NCI-H460 (cell line): ENCODE measurements around the gene C1orf198. TPM values are rescaled to one million over a fixed set of nuclear protein-coding genes. Genes with fewer than 3 reads are reported as not detected.
A peak's percentile ranks its signal among the peaks of the same experiment; 100 is the strongest.

Experiments
- DNase-seq: peaks from one replicate; pipeline ENCODE4 v3.0.0-alpha.2; 2016; ENCODE audit warnings: low read depth; ENCODE audit errors: extremely low read depth
- total RNA-seq: library from RNA; depleted of rRNA; stranded (reverse); fragments of >200 nt; shearing (Covaris generic); gene quantifications from 2 replicates; pipeline ENCODE4 v1.2.3, GENCODE V29; 2014

C1orf198 gene
- total RNA-seq, 1 experiment from 2014 or later = 30.8 TPM

DNA sequence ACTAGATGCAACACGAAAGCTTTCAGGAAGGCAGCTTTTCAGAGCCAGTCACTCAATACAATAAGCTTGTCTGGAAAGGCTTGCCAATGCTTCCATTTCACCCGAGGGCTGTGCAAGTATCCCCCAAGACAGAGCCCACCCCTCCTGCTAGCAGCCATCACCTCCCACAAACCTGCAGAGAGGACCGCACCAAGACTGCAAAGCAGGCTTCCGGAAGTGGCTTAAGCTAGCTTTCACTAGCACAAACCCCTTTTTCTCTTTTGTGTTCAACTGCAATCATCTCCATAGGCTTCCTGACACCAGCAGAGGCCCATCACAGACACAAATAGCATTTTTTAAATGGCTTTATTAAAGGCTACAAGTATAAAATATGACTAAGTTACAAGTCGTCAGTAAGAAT lies 31.5 kb downstream of the C1orf198 start:
- no peak for DNase-seq

DNA sequence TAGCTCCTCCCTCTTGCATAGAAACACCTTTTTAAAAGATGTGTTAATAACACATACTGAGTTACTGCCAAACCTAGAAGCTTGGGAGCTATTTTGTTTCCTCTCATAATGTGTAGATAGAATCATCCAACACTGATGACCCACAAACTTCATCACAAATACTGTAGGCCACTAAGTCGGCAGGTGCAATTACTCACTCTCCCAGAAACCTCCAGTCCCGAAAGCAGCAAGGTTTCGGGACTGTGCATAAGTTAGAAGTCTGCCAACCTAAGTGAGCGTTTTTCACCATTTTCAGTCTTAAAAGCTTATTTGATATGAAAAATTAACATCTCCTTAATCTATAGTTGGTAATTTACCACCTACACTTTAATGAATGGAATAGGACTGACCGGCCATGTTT lies 32.0 kb downstream of the C1orf198 start:
- DNase-seq = no peak

DNA sequence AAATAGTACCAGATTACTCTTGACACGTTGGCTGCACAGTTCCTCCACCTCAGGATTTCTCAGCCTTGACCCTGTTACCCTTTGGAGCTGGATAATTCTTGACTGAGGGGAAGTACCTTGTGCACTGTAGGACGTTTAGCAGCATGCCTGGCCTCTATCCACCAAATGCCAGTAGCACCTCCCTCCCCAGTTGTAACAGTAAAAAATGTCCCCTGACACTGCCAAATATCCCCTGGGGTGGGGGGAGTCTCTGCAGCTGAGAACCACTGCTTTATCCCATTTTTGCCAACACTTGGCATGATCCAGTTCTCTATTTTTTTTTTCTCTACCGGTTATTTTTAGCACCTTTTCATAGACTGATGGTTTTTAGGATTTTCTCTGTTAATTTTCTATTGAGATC lies 34.0 kb downstream of the C1orf198 start:
- DNase-seq = no peak

DNA sequence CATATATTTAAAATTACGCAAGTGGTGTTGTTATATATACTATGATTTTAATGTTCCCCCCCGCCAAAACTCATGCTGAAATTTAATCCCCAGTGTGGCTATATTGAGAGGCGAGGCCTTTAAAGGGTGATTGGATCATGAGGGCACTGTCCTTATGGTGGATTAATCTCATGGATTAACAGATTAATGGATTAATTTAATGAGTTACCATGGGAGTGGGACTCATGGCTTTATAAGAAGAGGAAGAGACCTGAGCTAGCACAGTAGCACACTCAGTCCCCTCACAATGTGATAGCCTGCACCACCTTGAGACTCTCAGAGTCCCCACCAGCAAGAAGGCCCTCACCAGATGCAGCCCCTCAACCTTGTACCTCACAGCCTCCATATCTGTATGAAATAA lies 34.8 kb downstream of the C1orf198 start:
- DNase-seq = no peak

DNA sequence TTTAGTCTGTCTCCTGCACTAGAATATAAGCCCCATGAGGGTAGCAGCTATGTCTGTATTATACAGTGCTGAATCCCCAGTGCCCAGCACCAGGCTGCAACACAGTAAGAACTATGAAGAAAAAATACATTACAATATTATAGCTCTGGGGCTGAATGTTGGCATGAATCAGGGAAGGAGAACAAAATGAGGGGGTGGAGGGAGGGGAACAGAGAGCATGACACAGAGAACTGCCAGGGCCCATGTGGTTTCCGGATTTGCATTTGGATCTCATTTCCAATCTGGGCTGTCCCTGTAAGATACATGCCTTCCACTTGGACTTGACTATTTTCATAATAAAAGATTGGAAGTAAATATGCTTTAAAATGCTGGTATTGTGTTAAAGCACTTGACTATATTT lies 35.8 kb downstream of the C1orf198 start:
- DNase-seq = no peak

DNA sequence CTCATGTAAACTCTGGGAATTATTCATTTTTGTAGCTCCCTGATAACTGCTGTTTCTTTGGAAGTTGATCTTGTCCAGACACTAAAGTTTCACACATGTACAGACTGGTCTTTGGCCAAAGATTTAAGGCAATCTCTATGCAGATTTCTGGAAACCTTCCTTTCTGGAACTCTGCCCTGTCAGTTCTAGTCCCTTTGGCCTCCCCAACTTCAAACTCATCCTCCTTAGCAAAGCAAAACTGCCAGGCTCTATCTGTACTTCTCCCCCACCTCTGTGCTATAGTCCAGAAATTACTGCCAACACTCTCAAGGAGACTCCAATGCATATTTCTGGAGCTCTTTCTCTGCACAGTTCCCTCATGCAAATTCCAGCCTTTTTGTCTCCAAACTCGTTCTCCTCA lies 36.5 kb downstream of the C1orf198 start:
- DNase-seq = no peak

DNA sequence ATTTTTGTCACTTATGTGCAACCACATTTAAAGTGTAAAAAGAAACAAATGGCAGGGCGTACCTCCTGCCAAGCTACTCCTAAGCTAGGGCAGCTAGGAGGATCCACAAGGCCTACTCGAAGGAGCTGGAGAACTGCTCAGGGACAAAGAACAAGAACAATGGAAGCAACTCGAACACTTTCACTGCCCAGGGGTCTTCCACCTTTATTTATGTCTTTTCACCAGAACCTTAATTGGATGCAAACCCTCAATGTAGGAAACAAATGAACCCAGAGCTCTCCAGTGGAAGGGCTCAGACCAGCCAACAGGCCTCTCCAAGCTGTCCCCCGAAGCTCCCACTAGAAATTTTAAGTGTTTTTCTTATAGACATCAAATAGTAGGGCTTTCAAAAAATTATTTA lies 39.9 kb downstream of the C1orf198 start:
- DNase-seq = no peak

DNA sequence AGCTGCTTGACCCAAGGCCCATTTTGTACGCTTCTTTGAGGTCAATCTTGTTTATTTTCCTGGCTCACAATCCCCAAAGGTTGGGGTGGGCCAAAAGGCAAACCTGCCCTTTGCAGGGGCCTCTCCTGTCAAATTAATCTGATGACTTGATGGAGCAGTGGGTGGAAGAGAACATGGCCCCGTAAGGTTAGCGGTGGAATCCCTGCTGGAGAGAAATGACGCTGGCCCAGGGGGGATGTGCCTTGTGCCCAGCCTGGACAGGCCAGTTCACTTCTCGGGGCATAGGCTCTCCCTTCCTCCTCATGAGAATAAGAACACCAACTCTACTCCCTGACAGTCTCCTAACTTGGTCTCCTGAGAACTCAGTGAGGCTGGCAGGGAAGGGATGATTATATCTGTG lies 40.5 kb downstream of the C1orf198 start:
- no peak for DNase-seq

DNA sequence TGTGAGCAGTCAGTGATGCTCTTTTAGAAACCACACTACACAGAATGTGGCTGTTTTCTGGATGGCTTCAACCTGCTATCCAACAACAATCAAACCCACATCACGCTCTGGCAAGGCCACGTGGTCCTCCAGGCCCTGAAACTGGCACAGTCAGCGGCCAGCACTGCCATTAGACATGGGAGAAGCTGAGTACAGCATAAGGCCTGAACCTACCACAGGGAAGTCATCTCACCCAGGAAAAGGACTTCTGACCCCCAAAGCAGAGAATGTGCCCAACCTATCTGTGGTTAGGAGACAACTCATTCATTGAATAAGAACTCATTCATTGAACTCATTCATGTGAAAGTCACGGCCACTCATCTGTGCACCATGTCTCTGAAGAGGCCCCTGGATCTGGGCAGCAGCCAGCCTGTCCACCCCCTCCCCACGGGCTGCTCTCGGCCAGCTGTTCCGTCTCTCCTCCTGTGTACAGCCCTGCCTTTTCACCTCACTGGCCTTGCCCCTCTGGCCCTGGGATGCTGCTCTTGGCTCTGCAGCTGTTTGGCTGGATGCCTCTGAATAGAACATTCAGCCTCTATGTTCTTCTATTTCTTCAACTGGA lies 41.1 kb downstream of the C1orf198 start:
- DNase-seq = no peak

DNA sequence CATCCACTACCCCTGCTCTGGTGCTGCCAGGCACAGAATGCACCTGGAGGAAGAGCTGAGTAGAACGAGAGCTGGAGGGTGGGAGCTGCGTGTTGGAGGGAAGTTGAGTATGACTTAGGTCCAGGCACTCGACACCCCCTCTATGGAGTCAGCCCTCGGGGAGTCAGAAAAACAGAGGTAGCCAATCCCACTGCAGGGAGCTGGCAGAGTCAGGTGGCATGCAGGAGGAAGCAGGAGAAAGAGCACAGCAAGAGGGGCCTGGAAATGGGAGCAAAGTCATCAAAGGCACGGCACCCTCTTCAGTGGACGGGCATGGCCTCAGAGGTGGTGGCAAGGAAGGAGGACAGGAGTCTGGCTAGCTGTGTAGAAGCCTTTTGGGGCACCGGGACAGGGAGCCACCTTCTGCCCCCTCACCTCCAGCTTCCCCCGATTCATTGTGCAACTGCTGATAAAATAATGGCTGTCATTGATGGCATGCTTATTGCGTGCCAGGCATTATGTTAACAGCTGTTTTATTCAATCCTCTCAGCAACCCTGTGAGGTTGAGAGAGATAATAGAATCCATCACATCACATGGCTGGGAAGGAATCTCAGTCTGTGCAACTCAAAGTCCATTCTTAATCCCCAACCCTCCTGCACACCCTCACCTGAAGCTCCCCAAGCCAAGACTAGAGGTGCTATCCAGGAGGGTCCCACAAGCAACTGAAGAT lies 42.0 kb downstream of the C1orf198 start:
- no peak for DNase-seq

DNA sequence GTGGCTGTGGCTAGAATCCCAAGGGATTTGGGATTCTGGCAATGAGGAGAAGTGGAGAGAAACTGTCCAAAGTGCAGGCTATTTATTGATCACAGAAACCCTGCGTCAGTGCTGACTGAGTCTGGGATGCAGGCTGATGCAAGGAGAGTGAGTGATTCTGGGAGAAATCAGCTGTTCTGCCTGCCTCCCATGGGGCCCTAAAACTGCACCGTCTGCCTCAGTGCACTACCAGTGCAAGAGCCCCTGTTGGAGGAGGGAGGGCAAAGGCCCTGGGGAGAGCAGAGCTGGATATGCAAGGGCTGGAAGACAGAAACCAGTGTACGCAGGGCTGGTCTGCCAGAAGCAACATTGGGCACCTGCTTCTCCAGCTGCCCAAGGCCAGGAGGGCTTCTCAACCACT lies 42.6 kb downstream of the C1orf198 start:
- DNase-seq = no peak

DNA sequence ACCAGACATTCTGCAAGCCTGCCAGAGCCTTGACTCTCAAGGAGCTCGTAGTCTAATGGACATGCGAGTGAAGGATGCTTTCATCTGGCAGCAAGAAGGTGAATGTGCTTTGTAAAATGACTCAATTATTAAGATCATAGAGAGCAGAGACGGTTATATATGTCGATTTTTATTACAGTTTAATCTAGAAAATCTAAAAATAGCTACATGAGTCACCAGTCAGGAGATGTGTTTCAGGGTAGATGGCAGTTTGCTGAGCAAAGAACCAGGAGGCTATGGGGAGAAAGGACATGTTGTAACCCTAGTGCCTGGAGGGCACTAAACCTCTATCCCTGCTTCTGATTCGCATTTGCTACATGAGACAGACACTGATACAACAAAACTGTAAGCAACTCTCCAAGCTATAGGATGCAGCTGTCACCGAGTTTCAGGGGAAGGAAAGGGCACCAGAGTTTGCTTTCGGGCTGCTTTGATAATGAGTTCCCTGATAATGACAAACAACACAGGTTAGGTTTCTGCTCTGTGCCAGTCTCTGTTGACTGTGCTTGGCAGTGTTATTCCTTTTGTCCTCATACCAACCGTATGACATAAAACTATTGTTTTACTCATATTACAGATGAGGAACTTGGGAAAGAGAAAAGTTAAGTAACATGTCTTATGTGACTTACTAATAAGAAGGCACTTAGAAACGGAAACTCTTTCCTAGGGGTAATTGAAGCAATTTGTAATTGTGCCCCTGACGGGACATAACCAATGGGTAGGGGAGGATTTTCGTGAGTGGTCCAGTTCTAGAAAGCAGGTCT lies 43.2 kb downstream of the C1orf198 start:
- peak; percentile 13 for DNase-seq

DNA sequence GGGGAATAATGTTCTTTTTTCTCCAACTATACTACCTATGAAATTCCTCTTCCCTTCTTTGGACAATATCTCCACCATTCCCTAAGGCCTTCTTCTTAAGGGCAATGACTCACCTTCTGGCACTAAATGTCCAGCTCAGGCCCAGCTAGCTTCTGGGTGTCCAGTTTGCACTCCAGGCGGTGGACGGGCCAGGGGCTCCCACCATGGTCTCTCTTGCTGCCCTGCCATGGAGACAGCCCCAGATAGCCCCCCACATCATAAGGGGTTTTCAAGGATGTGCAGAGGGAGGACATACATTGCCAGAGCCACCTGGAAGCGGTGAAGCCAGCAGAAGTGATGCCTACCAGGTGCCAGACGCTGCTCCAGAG lies 43.8 kb downstream of the C1orf198 start:
- no peak for DNase-seq

DNA sequence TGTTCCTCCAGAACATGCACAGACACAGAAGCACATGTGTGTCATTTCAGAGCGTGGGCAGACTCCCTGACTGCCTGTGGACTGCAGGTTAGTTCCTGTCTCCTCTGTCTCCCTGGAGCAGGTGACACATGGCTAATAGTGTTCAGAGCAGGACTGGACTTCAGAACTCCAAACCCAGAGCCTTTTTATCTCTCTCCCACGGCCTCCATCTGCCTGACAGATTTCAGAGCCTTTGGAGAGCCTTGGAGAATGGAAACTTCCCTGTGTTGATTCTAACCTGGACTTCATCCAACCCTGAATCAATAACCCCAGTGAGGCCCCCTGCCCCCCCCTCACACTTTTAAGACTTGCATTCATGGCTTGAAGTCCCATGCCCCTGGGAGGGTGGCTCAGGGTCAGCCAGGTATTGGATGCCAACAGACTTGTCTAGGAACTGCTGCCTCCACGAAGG lies 44.4 kb downstream of the C1orf198 start:
- DNase-seq = no peak

DNA sequence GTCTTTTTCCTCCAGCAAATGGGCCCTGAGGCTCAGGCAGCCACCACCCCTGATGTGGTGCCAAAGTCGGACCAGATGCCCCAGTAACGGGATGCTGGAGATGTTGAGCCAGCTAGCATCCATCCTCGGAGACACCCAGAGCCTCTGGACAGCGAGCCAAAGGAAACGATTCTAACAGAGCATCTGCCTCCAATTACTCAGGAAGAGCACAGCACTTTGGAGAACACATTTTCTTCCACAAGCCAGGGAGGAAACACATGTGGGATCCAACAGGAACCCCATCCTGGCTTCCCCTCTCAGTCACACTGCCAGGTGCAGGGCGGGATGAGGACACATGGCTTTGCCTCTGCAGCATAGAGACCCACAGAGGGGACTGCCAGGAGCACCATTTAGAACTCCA lies 44.9 kb downstream of the C1orf198 start:
- no peak for DNase-seq

DNA sequence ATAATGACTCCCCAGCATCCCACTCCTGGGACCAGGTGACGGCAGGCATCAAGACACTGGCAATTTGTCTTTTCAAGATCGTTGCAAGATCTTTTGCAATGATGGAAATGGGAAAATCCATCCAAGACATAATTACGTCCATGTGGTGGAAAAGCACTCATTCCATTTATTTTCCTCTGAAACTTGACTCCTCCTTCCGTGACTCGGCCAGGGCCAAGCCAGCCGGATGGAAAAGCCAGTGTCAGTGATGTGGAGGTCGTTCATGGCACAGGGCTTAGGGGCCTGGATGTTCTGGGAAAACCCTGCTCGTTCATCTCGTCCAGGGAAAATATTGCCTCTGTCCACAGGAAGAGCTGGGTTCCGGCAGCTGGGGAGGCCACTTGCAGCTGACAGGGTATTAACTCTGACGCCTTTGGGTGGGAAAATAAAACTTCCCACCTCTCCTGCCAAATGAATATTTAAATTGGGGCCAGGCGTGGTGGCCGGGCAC lies 46.2 kb downstream of the C1orf198 start:
- DNase-seq = no peak

DNA sequence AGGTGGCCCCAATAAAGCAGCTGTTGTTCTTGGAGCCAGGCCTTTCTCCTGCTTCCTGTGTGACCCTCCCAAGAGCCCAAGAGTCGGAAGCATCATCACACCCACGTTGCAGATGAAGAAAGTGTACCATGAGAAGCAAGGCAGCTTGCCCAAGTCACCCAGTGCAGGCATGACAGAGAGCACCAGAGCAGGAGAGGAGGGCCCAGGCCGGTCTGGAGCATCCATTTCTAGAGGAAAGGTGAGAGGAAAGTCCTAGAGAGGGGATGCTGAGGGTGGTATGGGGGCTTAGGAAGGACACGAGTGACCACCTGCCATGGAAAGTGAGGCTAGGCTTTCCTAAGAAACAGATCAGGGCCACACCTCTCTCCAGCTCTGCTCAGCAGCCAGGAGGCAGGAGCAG lies 47.0 kb downstream of the C1orf198 start:
- DNase-seq = no peak

DNA sequence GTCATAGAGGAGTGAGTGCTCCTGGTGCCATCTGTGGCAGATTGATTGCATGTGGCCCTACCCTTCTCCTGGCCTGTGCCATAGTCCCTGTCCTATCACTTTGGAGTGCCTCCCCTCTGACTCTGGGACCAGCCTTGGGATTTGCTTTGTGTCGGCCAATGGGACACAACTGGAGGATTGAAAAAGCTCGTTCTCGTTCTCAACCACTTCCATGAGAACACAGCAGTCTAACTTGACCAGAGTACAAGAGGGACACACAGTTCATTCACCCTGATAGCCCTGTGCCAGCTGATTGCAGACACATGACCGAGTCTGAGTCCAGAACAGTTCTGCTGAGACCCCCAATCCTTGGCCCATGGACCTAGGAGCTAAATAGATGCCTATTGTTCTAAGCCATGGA lies 47.8 kb downstream of the C1orf198 start:
- no peak for DNase-seq

DNA sequence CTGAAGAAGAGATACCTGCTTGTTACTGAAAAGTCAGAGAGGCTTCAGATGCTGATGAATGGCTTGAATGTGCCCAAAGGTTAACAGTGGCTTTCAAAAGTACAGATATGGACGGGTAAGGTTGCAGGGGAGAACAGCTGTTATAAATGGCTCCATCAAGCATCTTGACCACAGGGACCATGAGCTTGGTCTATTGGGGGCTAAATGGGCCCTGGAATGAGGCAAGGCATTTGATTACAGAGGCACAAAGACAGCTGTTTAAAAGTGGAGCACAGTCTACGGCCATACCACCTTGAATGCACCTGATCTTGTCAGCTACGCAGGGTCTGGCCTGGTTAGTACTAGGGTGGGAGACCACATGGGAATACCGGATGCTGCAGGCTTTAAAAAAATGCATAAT lies 48.3 kb downstream of the C1orf198 start:
- DNase-seq = no peak

DNA sequence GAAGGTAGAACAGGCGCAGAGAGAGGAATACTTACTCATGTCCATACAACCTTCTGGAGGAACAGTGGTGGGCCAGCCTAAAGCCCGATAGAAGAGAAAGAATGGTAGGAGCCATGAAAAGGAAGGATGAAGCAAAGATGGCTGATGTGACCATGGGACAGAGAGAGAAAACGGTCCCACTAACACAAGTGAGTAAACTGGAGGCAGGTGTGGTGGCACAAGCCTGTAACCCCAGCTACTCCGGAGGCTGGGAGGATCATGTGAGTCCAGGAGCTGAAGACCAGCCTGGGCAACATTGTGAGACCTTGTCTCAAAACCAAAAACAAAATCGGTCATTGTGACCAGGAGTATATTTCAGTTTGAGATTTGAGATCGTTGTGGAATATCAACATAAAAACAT lies 49.4 kb downstream of the C1orf198 start:
- DNase-seq = no peak

DNA sequence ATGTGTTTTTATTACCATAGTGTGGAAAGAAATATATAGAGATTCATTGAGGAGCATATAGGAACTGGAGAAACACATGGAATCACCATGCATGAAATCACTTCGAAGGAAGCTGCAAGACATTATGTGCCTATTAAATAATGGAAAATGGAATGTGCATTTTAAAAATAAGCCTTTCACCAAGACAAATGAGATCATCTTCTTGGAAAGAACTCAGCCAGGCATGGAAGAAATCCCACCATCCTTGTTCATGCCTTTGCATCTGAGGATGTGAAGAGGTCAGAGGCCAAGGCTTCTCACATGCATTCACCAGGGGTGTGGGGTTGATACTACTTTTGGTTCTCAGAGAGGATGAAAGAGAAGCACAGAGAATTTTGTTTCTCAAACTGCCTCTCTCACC lies 50.0 kb downstream of the C1orf198 start:
- no peak for DNase-seq

DNA sequence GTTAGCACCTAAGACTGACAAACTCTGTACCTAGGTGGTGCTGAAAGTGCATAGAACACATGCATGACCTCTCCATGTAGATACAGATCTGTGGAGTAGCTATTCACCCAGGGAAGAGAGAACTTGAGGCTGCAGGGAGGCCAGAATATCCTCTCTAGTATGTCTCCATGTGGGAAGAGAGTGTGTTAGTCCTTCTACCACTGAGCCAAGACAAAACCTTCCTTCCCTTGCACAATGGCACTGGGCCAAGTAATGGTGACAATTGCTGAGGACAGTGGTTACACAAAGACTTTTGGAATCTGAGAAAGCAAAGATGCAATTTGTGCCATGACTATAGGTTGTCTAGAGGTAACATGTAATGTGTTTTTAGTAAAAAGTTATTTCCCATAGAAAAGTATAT lies 52.3 kb downstream of the C1orf198 start:
- no peak for DNase-seq
